GM18951 (cell line): ENCODE data around the gene BTG4.

ENCODE experiments used
- POLR2A ChIP-seq: IDR thresholded peaks from 4 replicates; pipeline ENCODE4 v1.6.1; 2011; ENCODE audit warnings: mild to moderate bottlenecking; ENCODE audit not compliant: insufficient read length, insufficient read depth; ENCODE audit errors: extremely low read depth
- in situ Hi-C: fragments of 300-500 bp; cut with MboI; formaldehyde crosslinking; loops from one replicate; pipeline ENCODE4 v1.12.0; 2022; ENCODE audit warnings: low sequenced_read_pairs, mixed read lengths, inconsistent platforms; ENCODE audit not compliant: unreplicated experiment

The BTG4 gene

DNA sequence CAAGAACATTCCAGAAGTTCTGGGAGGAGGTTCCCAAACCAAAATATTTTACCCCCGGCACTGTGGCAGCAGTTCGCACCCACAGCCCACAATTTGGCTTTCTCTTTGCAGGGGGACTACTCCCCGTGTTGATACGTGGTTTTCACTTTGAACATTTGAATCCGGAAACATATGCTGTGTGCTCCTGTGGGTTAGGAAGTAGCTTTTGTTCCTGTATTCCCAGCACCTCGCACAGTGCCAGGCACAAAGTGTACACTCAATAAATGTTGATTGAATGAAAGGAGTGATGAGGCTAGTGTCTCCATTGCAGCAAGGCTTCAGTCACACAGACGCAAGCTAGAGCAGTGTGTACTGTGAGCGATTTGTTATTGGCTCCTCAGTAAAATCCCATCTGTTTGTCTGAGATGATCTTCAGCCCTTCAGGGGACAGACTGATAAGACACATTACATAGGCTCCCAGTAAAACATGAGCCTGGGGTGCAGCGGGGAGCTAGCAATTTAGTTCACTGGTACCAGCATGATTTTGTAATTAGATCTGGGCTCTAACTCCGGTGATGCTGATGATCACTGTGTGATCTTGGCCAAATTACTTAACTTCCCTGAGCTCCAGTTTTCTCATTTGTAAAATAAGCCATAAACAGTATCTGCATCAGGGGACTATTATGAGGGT is 30.6 kb upstream of the BTG4 start:
- TF ChIP-seq POLR2A: no peak

DNA sequence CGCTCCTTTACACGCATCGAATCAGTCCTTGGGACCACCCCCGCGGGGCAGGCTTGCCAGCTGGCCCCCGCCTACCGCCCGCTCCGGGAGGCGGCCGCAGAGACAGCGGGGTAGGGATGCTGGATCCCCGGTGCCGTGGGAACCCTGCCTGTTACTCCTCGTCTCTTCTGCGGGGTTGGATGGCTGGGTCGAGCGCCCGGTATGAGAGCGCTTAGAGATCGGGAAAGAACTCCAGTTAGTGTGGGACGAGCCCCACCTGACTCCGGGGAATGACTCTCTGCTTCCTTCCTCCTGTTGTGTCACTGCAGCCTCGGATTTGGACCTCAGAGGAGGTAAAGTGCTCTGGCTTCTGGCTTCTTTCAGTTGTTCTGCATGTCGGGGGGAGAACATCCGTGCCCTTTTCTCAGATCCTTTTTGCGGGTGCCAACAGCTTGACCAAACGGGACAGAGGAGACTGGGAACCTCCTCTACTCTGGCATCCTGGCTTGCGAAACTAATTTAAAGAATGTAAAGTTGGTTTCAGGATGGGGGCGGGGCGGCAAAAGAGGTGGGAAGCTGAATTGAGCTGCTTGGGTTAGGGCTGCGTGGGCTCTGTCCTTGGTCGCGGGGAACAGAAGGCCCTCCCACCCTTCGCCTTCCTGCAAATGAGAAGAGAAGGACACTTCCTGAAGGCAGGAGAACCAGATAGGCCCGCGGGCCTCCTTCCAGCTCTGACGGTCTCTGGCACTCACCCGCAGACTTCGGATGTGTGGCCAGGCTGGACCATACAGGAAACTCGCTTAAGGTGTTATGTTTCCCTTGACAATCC is 29.3 kb upstream of the BTG4 start:
- in situ Hi-C loops: no loop called here
- no peak for TF ChIP-seq POLR2A

More for the DNA sequence above, 30.6 kb upstream of the BTG4 start:
- in situ Hi-C loops: no loop called here

DNA sequence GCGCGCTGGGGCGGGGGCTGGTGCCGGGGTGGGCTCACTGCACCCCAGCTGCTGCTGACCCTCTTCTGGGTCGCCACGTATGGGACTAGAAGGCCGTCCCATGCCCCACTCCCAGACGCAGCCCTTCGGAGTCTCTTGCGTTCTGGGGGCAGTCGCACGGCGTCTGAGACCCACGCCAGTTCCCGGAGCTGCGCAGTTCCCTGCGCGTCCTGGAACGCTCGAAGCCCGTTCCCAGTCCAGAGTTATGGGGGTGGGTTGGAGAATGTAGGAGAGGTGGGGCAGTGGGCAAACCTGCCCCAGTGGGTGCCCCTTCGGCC is 28.7 kb upstream of the BTG4 start:
- no peak for TF ChIP-seq POLR2A
- in situ Hi-C loops: no loop called here

DNA sequence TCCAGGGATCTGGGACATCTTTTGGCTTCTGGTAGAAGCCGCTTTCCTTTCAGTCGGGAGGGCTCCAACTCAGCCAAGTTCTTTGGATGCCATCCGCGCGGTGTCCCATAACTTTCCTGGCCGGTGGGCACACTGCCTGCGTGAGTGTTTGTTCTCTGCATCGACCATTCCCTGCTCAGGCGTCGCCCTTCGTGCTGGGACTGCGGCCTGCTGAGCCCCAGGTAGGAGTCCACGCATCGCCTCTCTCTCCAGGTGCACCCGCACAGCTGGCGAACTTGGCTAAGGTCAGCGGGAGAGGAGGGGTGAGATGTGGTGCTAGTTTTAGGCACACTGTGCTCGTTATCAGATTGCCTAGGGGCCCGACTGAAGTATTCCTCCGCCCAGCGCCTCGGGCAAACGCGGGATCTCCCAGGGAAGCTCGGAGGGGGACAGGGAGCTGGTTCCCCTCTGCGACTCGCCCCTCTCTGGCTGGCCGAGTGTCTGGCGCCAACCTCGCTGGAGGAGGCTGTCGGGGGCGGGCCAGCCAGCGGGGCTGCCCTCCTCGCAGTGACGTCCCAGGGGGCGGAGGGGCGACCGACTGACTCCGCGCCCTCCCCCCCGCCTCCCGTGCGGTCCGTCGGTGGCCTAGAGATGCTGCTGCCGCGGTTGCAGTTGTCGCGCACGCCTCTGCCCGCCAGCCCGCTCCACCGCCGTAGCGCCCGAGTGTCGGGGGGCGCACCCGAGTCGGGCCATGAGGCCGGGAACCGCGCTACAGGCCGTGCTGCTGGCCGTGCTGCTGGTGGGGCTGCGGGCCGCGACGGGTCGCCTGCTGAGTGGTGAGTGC is 28.1 kb upstream of the BTG4 start, which contains the start of gene LAYN:
Gene LAYN (plus strand): TSS at position 607 of the 823 bp plus-strand sequence. CDS start 124 bp downstream, at position 731.
- TF ChIP-seq POLR2A: no peak
- in situ Hi-C loops: no loop called here

DNA sequence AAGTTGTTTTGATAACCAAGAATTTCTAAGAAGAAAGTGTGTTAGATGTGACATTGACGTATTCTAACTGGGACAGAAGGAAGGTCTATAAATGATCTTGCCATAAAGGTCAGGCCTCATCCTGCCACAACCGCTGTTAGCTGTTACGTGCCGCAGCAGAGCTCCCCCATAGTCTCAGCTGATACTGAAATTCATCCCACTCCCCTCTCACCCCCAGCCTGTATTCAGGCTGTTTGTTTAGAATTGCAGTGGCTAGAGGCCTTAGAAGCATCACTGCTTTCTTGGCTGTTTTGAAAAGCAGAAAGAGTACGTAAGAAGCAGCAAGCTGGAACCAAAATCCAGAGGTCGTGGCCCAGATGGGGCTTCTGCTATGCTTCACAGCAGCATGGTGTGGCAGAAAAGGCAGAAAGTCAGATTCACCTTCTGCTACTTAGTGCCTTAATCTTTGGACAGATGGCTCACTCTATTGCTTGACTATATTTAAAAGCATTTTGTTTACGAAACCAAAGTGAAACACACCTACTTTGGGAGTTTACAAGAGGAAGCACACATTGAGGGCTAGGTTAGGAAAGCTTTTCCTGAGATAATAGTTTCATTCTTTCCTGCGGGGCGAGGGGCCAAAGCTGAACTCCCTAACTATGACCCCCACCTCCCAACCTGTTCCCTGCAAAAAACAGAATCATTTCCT is 27.4 kb upstream of the BTG4 start:
- in situ Hi-C loops: no loop called here
- TF ChIP-seq POLR2A: no peak

DNA sequence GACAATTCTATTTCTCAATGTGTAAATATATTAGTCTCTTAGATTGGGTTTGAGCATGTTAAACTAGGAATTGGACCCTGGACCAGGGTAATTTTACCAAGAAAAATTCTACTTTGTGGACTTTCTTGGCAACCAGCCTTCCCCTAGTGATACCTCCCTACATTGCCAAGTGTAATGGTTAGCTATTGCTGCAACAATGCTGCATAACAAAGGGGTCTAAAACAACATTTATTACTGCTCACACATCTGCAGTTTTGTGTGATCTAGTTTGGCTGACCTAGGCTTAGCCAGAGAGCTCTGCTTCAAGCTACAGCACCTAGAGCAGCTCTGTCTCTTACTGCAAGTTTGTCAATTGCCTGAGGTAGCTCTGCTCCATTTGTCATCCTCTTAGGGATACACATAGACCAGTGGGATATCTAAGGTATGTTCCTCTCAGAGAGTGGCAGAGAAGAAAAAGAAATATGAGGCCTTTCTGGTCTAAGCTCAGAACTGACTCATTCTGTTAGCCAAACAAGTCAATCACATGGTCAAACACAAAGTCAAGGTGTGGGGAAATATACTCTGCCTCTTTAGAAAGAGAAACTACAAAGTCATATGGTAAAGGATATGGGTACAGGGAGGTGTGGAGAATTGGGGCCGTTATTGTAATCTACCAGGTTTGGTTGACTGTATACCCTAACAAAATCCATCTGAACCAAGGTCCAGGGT is 26.4 kb upstream of the BTG4 start:
- in situ Hi-C loops: no loop called here
- no peak for TF ChIP-seq POLR2A

DNA sequence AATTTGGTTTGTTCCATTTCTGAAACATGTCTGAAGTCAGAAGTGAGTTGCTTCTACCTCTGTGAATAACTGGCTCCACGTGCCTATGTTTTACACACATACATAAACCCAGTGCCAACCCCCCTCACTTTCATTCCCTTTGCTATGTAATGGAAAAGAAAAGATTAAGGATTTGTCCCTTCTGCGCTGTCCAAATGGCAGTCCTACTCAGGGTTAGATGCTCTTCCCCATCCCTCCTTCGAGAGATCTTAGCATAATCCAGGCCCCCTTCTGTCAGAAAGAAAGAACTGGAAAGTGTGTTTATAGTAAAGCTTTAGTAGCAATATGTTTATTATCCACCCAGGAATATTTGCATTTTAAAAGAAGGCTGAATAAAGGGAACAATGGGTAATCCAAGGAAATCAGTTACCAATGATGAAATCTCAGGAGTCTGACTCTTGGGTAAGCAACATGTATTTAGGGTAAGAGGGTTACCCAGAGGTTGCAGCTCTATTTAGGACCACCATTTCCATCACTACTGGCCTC is 25.2 kb upstream of the BTG4 start:
- no peak for TF ChIP-seq POLR2A
- in situ Hi-C loops: no loop called here

DNA sequence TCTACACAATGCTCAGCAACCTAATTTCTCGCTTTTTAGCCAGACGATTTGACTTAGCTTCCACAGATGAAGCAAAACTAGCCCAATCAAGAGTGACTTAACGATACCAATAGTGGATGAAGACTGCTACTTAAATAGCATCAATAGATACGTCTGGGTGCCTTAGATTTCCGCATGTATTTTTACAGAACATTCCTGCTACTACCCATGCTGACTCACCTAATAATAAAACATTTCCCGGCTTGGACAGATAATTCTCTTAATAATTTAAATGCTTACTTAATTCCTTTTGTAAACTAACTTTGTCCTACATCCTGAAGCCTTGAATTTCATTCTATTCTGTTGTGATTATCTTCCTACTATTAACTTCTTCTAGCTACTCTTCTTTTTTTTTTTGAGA is 23.1 kb upstream of the BTG4 start:
- in situ Hi-C loops: no loop called here
- TF ChIP-seq POLR2A: no peak

DNA sequence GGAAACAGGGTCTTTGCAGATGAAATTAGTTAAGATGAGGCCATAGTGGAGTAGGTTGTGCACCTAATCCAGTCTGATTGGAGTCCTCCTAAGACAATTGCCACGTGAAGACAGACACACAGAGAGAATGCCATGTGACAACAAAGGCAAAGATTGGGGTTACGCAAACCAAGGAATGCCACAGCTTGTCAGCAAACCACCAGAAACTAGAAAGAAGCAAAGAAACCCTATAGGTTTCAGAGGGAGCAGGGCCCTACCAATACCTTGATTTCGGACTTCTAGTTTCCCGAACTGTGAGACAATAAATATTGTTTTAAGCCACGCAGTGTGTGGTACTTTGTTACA is 20.2 kb upstream of the BTG4 start:
- no peak for TF ChIP-seq POLR2A
- in situ Hi-C loops: no loop called here

DNA sequence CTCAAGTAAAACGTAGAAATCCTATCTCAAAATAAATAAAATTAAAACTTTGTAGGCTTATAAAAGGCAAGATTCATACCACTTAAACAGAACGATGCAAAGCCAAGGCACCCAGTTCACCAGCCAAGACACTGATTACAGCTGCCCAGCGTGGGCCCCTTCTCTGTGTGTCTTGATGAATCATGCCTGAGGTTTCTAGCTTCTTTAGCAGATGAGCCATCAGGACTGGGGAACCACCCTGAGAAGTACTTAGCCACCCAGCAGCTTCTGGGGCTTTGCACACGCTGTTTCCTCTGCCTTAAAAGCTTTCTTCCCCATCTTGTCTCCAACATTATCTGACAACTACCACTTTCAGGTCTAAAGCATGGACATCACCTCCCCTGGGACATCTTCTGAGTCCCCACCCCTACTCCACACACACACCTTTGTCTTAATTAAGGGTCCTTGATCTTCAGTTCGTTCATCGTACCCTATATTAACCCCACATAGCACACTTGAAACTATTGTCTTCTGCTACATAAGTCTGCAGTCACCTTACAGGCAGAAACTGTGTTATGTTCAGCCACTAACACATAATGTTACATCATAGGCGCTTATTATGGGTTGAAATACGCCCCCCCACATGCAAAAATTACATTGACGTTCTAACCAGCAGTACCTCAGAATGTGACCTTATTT is 19.6 kb upstream of the BTG4 start:
- in situ Hi-C loops: no loop called here
- no peak for TF ChIP-seq POLR2A

DNA sequence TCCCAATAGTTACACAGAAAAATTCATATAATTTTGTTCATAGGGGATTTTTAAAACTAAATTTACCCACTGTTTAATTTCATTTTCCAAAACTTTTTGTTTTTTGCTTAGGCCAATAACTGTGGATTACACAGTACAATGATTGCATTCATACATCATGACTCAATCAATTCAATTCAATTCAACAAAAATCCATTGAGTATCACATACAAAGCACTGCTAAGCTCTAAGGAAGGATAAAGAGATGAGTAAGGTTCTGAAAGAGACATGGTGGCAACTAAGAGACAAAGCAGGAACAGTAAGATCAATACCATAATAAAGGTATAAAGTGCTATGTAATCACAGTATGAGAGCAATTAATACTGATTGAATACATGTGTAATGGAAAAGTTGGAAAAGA is 18.9 kb upstream of the BTG4 start:
- in situ Hi-C loops: no loop called here
- TF ChIP-seq POLR2A: no peak

DNA sequence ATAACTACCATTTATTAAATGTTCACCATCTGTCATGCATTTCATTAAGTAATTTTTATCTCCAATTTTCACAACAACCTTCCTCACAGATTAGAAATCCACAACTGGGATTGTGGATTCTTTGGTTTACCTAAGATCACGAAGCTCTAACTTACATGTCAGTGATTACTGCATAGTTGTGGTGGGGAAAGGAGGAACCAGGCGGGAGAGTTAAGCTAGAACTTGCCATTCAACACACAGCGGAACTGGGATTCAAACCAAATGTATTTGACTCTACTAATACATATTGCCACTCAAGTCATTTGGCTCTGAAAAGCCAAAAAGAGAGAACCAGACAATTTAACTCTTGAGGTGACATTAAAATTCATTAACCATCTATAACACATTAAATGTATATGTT is 17.9 kb upstream of the BTG4 start:
- in situ Hi-C loops: no loop called here
- no peak for TF ChIP-seq POLR2A

DNA sequence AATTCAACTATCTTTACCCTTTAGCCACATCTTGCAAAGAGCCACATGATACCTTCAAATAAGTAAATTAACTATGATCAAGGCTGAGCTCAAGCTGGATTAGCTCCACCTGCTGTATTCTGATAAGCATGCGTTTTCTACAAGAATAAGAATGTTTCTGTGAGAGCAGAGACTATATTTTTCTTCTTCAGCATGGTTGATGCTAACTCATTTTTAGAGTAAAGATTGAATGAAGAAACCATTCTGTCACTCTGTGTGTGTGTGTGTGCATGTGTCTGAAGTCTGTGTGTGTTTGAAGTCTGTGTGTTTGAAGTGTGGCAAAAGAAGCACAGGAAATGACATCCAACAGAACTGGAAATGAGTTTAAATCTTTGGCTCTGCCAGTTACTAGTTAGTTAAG is 16.4 kb upstream of the BTG4 start:
- TF ChIP-seq POLR2A: no peak
- in situ Hi-C loops: no loop called here
